Measurements from ENCODE around the gene TPP1.

Gene TPP1

DNA sequence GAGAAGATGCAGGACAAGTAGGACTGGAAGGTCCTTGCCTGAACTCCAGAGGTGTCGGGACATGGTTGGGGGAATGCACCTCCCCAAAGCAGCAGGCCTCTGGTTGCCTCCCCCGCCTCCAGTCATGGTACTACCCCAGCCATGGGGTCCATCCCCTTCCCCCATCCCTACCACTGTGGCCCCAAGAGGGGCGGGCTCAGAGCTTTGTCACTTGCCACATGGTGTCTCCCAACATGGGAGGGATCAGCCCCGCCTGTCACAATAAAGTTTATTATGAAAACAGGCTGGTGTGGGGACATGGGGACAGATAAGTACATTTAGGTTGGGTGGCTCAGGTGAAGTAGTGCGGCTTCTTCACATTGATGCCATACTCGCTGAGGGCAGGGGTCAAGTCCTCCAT is 8.6 kb downstream of the TPP1 start:
- no peak for DNase-seq

DNA sequence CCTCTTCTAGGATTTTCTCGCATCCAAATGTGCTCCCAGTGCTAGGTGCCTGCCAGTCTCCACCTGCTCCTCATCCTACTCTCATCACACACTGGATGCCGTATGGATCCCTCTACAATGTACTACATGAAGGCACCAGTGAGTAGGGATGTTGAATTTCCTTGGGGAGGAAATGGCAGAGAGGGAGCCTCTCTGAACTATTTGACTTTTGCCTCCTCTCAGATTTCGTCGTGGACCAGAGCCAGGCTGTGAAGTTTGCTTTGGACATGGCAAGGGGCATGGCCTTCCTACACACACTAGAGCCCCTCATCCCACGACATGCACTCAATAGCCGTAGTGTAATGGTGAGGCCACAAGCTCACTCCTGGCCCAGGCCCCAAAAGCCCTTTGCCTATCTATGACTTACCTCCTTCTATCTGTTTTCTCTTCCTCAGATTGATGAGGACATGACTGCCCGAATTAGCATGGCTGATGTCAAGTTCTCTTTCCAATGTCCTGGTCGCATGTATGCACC is 9.7 kb downstream of the TPP1 start:
- DNase-seq: no peak

DNA sequence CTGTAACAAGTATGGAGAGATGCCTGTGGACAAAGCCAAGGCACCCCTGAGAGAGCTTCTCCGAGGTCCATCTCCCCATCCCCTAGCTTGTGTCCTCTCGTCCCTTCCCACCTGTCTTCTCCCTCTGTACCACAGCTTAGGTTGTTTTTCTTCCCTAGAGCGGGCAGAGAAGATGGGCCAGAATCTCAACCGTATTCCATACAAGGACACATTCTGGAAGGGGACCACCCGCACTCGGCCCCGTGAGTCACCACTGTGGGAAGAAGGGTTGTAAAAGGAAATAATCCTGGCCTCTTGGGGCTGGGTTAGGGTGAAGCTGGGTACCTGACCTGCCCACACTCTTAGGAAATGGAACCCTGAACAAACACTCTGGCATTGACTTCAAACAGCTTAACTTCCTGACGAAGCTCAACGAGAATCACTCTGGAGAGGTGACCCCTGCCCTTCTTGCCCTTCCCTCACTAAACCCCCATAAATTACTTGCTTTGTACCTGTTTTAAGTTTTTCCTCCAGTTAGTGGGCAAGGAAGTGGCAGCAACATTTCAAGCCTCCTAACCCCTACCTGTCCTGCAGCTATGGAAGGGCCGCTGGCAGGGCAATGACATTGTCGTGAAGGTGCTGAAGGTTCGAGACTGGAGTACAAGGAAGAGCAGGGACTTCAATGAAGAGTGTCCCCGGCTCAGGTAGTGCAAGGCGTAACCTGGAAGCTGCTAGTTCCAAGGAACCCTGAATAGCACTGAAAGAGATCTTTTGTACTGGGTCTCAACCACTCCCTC is 10.3 kb downstream of the TPP1 start:
- no peak for DNase-seq

DNA sequence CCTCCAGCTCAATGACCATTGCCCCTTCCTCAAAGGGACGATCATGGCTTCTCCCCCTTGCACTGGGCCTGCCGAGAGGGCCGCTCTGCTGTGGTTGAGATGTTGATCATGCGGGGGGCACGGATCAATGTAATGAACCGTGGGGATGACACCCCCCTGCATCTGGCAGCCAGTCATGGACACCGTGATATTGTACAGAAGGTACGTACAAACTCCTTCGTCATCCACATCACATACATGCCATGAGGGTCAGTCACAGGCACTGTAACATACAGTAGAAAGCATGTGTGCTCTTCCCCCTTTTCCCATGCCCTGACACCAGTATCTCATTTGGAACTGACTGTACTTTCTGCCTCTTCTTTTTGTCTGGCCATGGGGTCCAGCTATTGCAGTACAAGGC is 11.2 kb downstream of the TPP1 start:
- DNase-seq: no peak

DNA sequence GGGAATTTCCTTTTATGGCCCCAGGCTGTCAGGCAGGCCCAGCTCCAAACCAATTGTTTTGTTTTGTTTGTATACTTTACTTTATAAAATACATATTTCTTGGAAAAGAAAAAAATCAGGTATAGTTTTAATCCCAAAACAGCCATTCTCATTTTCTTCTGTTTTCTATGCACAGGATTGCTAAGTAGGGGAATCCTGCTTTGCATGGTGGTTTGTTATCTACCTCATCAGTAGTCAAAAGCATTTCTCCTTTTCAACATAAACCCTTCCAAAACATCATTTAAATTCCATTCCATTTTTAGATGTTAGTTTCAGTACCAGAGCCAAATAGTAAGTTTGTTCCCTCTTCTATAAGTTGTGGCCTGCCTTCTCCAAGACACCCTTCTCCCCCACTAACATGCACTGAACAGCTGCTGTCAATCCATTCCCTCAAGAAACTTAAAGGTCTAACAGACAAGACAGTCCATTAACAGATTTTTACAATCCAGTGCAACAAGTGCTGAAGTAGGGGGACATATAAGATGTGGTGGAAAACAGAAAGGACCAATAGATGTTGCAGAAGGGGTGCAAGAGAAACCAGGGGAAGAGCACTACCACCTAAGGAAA is 11.9 kb downstream of the TPP1 start:
- DNase-seq: no peak

DNA sequence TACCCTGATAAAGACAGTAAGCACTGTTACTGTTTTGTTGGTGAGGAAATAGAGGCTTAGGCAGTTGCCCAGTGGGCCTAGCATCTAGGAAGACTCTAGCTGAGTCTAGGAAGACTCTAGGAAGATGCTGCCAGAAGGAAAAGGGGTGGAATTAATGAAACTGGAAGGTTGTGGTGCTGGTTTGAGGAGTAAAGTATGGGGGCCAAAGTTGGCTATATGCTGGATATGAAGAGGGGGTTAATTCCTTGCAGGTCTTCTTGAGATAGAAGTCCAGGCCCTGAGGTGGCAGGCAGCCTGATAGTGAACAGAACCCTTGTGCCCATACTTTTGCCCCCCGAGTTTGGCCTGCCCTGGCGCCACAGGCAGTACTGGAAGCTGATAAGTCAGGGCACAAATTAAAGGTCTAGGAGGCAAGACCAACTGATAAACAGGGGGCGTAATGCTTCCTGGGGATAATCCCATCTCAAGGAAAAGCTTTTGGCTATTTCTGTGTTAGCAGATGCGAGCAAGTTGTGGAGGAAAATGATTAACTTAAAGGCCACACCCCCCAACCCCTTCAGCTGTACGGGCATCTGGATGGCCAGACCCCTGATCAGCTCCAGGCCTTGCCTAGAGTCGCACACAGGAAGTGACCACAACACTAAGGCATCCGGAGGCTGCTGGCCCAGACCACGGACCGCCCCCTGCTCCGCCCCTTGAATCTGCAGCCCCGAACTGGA is 12.6 kb downstream of the TPP1 start:
- no peak for DNase-seq

DNA sequence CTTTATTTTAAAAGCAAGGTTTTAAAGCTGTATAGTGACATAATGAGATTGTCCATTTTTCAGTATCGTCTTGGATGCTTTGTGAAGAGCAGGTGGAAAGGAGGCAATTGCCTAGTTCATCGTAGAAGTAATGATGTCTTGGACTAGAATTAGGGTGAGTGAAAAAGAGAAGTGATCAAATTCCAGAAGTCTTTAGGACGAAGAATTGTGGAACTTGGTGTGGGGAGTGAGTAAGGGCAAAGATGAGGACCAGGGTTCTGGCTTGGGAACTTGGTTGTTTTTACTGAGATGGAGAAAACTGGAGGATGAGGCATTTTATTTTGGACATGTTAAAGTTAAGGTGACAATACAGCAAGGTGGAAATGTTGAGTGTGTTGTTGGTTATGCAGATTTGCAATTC is 14.4 kb downstream of the TPP1 start:
- no peak for DNase-seq

DNA sequence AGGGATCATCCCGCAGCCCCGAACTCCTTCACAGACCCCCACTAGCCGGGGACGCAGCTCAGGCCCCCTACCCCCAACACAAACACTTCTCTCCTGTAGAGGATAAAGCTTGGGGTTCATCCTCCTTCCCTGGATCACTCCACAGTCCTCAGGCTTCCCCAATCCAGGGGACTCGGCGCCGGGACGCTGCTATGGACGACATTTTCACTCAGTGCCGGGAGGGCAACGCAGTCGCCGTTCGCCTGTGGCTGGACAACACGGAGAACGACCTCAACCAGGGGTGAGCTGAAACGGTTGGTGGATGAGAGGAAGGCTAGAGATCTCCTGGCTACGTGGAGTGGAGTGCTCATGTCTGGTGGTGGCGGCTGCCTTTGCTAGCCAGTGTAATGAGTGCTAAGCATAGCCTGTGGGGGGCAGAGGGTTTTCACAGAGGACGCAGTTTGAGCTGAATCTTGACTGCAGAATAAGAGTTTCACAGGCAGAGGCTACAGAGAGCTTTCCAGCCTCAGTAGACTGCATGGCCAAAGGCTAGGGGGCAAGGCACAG is 15.1 kb downstream of the TPP1 start:
- no peak for DNase-seq

DNA sequence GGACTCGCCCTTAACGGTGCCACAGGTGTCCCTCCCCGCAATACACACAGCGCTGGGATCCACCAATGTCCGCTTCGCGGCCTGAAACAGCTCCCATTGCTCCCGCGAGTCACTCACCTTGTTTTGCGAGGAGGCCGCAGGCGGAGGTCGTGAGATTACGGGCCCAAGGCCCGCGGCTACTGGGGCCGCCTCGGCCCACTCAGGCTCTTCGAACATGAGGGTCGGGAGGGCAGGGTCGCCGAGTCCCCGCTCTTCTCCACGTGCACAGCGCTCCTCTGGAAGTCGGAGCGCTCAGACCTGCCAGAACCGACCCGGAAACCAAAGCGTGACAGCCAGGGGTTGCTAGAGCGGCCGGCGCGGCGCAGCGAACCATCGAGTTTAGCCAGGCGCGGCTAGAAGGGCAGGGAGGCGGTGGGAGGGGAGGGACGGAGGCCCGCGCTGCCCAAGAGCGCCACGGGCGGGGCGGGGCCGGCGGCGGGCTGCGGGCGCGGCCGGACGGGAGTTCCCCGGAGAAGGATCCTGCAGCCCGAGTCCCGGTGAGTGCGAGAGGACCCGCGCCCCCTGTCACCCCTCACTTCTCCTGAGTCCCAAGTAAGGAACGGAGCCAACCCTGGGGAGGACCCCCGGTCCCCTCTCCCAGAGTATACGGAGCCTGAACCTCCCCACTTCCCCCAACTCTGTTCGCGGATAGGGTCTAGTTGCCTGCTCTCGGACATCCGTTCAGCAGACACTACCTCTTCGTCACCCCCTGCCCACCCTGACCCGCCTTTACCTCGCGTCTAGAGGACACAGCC is 15.7 kb downstream of the TPP1 start, which contains the start of the genes ILK and RRP8:
Gene ILK, plus strand, starts transcription at position 488 of the 794 bp plus-strand sequence. CDS start 498 bp downstream, outside the sequence.
Gene RRP8, minus strand, starts transcription at position 330 of the 794 bp plus-strand sequence. Its CDS starts 114 bp downstream, at position 216.
- peak; percentile 46 for DNase-seq

DNA sequence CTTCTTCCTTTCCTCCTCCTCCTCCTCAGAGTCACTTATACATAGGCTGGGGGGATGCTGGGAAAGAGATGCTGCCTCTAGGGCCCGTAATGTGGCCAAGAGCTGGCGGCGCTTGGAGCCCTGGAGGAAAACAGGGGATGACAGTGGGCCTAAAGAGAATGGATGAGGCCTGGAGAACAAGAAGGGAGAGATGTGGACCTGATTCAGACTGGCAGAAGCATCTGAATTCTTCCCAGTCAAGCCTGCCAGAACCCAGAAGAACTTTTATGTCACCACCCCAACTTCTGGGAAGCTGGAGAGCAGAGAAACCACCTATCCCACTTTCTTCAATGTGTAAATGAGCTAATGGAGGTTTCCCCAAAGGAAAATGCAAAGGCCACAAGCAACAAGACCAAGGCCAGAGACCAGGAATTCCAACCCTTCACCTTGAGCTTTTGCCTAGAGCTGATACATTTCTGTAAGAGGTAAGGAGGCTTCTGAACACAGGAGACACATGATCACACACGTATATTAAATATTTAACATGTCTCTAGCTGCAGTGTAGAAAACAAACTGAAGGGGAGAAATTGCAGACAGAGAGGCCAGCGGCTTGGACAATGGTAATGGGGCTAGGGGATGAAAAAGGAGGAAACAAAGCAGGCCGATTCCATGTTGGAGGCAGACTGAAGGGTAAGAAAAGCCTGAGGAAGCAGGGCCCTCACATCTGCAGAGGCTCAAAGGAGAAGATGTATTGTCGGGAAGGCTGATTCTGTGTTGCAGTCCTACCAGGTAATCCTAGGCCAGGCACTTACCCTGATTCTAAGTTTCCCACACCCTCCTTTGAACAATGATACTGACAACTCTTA is 16.9 kb downstream of the TPP1 start:
- no peak for DNase-seq

DNA sequence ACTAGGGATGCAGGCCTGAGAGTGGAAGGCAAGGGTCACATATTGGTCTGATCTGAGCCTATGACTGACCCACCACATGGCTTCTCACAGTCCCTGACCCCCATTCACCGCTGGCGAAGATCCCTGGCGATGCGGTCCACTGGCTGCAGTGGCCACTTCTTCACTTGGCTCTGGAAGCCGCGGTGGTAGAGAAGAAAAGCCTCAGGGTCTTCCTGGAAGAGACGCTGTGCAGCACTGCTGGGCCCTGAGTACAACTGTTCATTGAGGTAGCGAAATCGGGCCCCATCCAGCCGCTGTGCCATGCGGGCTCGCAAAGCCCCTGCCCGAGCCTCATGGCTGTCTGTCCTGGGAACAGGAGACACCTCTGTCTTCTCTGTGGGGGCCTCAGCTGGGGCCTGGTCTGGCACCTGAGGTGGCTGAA is 18.2 kb downstream of the TPP1 start:
- no peak for DNase-seq

DNA sequence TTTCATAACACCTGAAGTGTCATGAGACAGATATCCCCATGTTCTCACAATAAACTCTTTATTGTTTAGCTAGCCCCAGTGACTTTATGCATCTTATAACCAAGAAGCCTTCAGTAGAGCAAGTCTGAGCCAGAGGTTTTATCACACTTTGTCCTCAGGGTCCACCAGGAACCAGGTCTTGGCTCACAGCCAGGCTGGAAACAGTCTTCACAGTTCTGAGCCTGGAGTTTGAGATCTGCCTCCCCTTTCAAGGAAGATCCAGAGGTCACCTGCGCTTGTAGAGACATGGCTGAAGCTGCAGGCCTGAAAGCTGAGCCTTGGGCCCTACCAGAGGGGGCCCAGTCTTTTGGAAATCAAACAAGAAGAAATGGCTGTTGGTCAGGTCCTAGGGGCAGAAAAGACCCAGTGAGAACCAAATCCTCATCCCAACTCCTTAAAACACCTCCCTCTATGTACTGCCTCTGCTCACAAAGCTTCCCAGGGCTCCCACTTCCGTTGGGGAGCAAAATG is 19.3 kb downstream of the TPP1 start:
- no peak for DNase-seq

DNA sequence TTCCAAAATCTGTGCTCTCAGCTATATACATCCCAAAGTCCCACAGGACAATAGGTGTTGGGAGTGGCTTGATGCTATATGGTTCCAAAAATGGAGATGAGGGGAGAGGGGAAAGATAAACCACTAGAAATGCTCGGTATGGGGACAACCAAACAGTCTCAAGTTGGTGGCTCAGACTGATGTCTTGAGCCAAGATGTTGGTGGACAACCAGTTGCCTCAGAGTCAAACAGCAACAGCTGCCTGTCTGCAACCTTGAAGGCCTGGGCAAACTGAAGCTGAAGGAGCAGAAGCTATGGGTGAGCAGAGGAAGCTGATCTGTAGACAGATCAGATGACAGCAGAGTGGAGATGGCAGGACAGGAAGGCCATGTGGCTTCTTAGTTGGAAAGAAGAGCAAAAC is 19.8 kb downstream of the TPP1 start:
- no peak for DNase-seq

DNA sequence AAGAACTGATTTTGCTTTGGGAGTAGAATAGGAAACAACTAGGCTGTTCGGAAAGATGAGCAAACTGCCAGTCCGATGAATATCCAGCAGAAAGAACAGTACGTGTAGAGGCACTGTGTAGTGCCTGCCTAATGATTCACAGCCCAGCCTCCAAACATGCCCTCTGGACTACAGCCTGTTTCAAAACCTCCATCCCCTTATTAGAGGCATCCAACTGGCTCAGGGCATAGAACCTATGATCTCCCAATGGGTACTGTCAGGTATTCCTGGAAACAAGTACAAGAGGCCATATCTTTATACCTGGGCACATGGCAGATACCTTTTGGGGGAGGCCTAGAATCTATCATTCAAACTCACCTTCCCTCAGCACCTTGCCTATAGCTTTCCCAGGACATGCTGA is 20.7 kb downstream of the TPP1 start:
- no peak for DNase-seq

DNA sequence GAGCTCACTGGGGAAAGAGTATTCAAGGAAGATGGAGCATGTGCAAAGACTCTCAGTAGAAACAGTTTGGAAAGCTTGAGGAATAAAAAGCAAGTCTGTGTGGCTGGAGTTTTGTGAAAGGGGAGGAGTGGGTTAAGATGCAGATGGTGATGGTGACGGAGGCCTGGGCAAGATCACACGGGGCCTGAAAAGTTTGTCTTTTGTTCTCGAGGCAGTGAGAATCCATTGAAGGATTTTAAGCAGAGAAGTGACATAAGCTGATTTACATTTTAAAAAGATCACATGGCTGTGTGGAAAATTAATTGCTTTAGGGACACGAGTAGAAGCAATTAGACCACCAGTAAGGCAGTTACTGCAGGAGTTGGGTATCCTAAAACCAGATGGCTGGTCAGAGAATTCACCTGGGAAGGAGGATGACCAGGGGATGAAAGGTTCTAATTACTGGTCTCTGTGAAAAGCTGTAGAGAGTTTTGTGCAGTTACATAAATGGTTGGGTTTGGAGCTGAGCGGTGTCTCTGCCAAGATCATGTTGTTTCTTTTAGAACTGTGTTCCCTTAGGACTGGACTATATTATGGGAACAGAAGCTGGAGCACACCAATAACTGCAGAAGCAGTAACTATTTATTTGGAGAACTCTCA is 22.9 kb downstream of the TPP1 start:
- no peak for DNase-seq

DNA sequence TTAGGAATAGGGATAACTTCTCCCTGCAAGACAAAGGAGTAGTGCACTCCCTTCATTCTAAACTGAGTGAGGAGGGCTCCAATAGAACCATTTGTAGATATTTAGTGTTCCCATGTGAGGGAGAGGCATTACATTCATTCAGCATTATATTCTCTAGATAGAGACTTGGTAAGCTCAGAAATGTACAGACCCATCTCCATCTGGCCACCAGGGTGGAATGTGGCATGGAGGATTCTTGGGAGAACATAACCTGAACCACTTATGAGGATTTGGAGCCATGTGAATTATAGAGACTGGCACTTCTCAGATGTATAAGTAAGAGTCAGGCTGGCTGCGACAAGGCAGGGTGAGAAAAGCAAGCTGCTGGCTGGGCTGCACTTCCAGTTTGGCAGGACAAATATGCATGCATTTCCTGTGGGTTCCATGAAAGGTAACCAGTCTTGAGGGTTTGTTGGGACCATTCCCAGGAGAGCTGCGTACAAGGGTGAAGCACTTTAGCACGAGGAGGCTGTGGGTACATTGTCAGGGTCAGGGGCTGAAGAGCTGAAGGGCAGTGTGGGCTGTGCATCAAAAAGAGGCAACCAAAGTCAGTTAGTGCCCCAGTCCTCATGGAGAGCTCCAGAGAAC is 25.0 kb downstream of the TPP1 start:
- no peak for DNase-seq

DNA sequence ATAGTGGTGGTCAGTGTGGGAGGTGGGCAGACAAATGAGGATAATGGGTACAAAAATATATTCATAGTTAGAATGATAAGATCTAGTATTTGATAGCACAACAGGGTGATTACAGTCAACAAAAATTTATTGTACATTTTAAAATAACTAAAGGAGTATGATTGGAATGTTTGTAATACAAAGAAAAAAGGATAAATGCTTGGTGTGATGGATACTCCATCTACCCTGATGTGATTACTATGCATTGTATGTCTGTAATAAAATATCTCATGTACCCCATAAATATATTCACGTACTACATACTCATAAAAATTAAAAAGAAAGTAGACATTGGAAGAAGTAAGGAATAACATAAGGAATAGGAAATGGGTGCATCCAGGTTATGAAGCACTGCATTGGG is 31.2 kb downstream of the TPP1 start:
- no peak for DNase-seq

DNA sequence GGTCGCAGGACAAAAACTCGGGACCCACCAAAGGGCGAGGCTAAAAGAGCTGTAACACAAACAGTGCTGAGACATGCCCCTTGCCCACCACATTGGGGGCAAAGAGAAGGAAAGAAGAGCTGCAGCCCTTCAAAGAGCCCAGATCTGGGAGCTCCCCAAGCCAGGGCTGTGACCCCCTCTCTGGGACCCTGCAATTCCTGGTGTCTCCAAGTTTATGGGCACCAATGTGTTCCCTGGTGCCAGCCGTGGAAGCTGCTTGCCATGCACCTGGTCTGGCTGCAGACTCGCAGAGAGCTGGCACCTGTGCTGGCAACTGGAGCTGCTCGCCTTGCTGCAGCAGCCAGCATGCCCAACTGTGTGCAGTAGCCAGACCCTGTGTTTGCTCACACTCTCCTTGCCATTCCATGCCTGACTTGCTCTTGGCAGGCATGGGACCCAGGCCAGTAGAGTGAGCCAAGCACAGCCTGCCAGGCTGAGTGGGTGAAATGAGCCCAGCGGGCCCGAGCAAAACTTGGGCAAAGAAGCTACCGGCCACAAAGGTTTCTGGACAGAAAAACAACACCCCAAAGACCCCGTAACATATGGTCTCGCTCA is 31.8 kb downstream of the TPP1 start:
- DNase-seq: no peak

DNA sequence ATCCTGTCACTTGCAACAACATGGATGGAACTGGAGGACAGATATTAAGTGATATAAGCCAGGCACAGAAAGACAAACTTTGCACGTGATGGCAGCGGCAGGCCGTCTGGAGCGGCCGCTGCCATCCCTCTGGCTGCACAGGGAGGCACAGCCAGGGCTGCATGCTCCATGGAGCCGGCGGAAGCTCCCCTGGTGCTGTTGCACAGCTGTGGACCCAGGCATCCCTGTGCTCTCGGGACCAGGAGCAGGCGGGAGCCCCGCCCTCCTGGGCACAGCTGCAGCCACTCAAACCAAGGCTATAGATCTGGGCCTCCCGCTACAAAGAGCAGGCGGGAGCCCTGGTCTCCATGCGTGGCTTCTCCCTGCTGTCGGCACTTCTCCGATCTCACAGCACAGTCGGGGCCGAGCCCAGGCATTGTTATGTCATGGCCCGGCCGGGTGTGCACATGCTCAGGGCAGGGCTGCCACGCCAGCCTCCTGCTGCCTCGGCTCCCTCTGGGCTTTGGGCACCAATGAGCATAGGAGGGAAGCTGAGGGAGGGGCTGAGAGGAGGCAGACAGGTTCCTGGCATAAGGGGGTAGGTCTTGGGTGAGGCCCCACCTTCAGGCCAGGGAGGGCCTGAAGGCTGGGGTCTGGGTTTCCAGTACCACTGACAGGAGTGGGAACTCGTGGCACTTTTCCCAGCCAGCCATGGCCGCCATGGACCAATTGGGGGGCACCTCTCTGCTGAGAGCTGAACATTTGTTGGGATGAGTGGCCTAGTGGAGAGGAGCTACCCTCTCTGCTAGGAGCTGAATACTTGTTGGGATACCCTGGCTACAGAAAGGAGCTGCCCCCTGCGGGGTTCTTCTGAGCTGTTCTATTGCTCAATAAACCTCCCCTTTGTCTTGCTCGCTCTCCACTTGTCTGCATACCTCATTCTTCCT is 32.5 kb downstream of the TPP1 start:
- DNase-seq: no peak

Data from NCI-H2171 (cell line).